ENCODE data around the gene RPL26. TPM values are rescaled to one million over a fixed set of nuclear protein-coding genes. Genes with fewer than 3 reads are reported as not detected.

RPL26 gene
- total and polyA plus RNA-seq, 7 donors = 3,681 to 6,374 (median 4,708) TPM

- TF ChIP-seq POLR2AphosphoS5 (IDR thresholded peaks at IDR 0.05) (no peak), EP300 (IDR thresholded peaks at IDR 0.05) (no peak), CTCF (IDR thresholded peaks at IDR 0.05) (no peak), POLR2A (IDR thresholded peaks at IDR 0.05) (no peak)
- Histone ChIP-seq H3K4me1 (no peaks in the 10 kb centered on the region), H3K27me3 (no peaks in the 10 kb centered on the region), H3K27ac (peak overlapping the region in 2 of 4 donors; percentile 8 to 16), H3K9me3 (no peaks in the 10 kb centered on the region), H3K36me3 (no peaks in the 10 kb centered on the region), H3K4me3 (no peak overlapping the region)
- DNase-seq = peak; percentile 72
- intact Hi-C loops (cut with DNase I) = no loop called here
- 6 to 39% methylated on average over 5 of the region's 5 CpGs for WGBS, 2 donors
These were observed 37.3 kb upstream of the RPL26 start for GRCh38 chr17:8420041-8420934.

- Histone ChIP-seq H3K9me3 (no peaks in the 10 kb centered on the region), H3K4me3 (no peak overlapping the region), H3K4me1 (no peaks in the 10 kb centered on the region), H3K27me3 (peaks cover 0 to 3% (median 0%) of the 10 kb centered on the region in 3 donors), H3K36me3 (no peaks in the 10 kb centered on the region), H3K27ac (no peak overlapping the region)
- intact Hi-C loops (cut with DNase I) = no loop called here
- 31 to 61% methylated on average over 1 of the region's 1 CpG for WGBS, 2 donors
- TF ChIP-seq EP300 (IDR thresholded peaks at IDR 0.05) = no peak
- TF ChIP-seq POLR2AphosphoS5 (IDR thresholded peaks at IDR 0.05) = no peak
- no peak for TF ChIP-seq POLR2A (IDR thresholded peaks at IDR 0.05)
- TF ChIP-seq CTCF (IDR thresholded peaks at IDR 0.05) = no peak
- DNase-seq = no peak
These were observed 36.3 kb upstream of the RPL26 start for GRCh38 chr17:8419305-8419704.

- TF ChIP-seq POLR2AphosphoS5 (IDR thresholded peaks at IDR 0.05) = no peak
- TF ChIP-seq CTCF (IDR thresholded peaks at IDR 0.05) = no peak
- TF ChIP-seq EP300 (IDR thresholded peaks at IDR 0.05) = no peak
- TF ChIP-seq POLR2A (IDR thresholded peaks at IDR 0.05) = no peak
- Histone ChIP-seq H3K27me3 (peaks cover 0 to 3% (median 0%) of the 10 kb centered on the region in 3 donors), H3K9me3 (no peaks in the 10 kb centered on the region), H3K27ac (no peak overlapping the region), H3K36me3 (no peaks in the 10 kb centered on the region), H3K4me3 (no peak overlapping the region), H3K4me1 (no peaks in the 10 kb centered on the region)
- DNase-seq = no peak
- 36 to 58% methylated on average over 1 of the region's 1 CpG for WGBS, 2 donors
- intact Hi-C loops (cut with DNase I) = no loop called here
These were observed 35.5 kb upstream of the RPL26 start for GRCh38 chr17:8418471-8418870.

GRCh38 chr17:8417806-8418205, 34.8 kb upstream of the RPL26 start:
- TF ChIP-seq CTCF (IDR thresholded peaks at IDR 0.05) (no peak), POLR2AphosphoS5 (IDR thresholded peaks at IDR 0.05) (no peak)
- no peaks in the 10 kb centered on the region for H3K9me3 ChIP-seq
- no peak overlapping the region for H3K4me3 ChIP-seq
- H3K4me1 ChIP-seq = no peaks in the 10 kb centered on the region
- WGBS, 2 donors = 81 to 82% methylated on average over 4 of the region's 4 CpGs
- intact Hi-C loops (cut with DNase I) = no loop called here
- no peaks in the 10 kb centered on the region for H3K36me3 ChIP-seq
- H3K27ac ChIP-seq = no peak overlapping the region
- H3K27me3 ChIP-seq = peaks cover 0 to 3% (median 0%) of the 10 kb centered on the region in 3 donors
- DNase-seq = no peak

Measured in sigmoid colon (tissue), 7 donors.